ENCODE results near the gene RXRB.

- TF ChIP-seq, protein P1, sequence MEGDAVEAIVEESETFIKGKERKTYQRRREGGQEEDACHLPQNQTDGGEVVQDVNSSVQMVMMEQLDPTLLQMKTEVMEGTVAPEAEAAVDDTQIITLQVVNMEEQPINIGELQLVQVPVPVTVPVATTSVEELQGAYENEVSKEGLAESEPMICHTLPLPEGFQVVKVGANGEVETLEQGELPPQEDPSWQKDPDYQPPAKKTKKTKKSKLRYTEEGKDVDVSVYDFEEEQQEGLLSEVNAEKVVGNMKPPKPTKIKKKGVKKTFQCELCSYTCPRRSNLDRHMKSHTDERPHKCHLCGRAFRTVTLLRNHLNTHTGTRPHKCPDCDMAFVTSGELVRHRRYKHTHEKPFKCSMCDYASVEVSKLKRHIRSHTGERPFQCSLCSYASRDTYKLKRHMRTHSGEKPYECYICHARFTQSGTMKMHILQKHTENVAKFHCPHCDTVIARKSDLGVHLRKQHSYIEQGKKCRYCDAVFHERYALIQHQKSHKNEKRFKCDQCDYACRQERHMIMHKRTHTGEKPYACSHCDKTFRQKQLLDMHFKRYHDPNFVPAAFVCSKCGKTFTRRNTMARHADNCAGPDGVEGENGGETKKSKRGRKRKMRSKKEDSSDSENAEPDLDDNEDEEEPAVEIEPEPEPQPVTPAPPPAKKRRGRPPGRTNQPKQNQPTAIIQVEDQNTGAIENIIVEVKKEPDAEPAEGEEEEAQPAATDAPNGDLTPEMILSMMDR (conservative IDR thresholded peaks at IDR 0.05) = no peak
- no peak for TF ChIP-seq ZFX (IDR thresholded peaks at IDR 0.05)
Measured at GRCh38 chr6:33248932-33249731, 48.7 kb upstream of the RXRB start.
